SU-DHL-6 (cell line): Measurements from ENCODE around the gene RTEL1.

Experiments used
- EZH2phosphoT487 ChIP-seq: fragments of 200-600 bp; sonication (generic), shearing (Covaris generic); conservative IDR thresholded peaks from 2 replicates; pipeline ENCODE4 v1.6.1; 2018; ENCODE audit warnings: mild to moderate bottlenecking, antibody characterized with exemption, low read length, moderate library complexity, mixed read lengths
- TF ChIP-seq, protein P1 (sequence below): fragments of 200-600 bp; sonication (generic); IDR thresholded peaks from one replicate; pipeline ENCODE4 v1.5.1; 2017; ENCODE audit warnings: antibody characterized with exemption, mild to moderate bottlenecking, low read length, moderate library complexity; ENCODE audit not compliant: insufficient read depth, poor library complexity, severe bottlenecking

DNA sequence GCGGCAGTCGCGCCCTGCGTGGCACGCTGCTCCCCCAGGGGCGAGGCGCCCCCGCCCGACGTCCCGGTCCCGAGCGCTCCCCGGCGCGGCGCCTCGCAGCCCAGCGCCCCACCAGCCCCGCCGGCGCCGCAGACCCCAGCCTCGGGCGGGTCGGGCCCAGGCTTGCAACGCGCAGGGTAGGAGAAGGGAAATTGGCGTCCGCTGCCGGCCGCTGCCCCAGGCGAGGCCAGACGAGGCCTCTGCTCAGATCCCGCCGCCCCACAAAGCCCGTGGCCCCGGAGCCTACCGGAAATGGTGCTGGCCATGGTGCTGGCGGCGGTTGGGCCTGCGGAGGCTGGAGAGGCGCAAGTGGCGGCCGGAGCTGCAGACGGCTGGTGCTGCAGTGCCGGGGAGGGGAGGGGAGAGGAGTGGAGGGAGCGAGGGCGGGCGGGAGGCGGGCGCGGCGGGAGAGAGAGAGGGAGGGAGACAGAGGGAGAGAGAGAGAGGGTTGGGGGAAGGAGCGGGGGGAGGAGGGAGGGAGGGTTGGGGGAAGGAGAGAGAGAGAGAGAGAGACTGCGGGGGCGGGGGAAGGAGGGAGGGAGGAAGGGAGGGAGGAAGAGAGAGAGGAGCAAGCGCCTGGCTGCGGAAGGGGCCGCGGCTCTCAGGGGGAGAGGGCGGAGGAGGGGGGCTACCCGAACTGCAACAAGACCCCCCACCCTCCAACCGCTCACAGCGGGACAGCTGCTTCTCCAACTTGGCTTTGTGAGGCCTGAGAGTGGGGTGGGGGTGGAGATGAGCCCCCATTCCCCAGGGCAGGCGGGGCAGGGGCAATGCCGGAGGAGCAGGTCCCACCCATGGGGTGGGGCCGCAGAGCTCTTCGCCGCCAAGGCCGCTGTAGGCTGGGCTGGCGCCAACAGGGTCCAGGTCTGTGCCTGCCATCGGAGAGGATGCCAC, 4.8 kb upstream of the RTEL1 start, which contains the start of gene STMN3:
- TF ChIP-seq, protein P1, sequence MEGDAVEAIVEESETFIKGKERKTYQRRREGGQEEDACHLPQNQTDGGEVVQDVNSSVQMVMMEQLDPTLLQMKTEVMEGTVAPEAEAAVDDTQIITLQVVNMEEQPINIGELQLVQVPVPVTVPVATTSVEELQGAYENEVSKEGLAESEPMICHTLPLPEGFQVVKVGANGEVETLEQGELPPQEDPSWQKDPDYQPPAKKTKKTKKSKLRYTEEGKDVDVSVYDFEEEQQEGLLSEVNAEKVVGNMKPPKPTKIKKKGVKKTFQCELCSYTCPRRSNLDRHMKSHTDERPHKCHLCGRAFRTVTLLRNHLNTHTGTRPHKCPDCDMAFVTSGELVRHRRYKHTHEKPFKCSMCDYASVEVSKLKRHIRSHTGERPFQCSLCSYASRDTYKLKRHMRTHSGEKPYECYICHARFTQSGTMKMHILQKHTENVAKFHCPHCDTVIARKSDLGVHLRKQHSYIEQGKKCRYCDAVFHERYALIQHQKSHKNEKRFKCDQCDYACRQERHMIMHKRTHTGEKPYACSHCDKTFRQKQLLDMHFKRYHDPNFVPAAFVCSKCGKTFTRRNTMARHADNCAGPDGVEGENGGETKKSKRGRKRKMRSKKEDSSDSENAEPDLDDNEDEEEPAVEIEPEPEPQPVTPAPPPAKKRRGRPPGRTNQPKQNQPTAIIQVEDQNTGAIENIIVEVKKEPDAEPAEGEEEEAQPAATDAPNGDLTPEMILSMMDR = no peak
- no peak for TF ChIP-seq EZH2phosphoT487
